ENCODE measurements around the gene PDCD6IP.
"Not testable (repeated sequence)": the region's sequence is repeated elsewhere in the genome, so short reads cannot be mapped to it uniquely, and the experiment has no call there.

PDCD6IP gene

DNA sequence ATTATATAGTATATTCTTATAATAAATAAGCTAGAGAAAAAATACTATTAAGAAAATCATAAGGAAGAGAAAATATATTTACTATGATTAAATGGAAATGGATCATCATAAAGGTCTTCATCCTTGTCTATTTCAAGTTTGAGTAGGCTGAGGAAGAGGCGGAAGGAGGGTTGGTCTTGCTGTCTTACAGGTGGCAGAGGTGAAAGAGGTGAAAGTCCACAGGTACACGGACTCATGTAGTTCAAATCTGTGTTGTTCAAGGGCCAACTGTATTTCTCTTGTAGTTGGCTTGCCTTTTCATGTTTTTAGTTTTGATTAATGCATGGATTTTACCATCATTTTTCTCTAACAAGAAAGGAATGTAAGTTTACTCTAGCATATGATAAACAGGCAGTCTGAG, 41.7 kb downstream of the PDCD6IP start:
- TF ChIP-seq, protein P1, sequence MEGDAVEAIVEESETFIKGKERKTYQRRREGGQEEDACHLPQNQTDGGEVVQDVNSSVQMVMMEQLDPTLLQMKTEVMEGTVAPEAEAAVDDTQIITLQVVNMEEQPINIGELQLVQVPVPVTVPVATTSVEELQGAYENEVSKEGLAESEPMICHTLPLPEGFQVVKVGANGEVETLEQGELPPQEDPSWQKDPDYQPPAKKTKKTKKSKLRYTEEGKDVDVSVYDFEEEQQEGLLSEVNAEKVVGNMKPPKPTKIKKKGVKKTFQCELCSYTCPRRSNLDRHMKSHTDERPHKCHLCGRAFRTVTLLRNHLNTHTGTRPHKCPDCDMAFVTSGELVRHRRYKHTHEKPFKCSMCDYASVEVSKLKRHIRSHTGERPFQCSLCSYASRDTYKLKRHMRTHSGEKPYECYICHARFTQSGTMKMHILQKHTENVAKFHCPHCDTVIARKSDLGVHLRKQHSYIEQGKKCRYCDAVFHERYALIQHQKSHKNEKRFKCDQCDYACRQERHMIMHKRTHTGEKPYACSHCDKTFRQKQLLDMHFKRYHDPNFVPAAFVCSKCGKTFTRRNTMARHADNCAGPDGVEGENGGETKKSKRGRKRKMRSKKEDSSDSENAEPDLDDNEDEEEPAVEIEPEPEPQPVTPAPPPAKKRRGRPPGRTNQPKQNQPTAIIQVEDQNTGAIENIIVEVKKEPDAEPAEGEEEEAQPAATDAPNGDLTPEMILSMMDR (conservative IDR thresholded peaks at IDR 0.05; ENCODE audit: low read length), result no peak
- no peak for TF ChIP-seq EZH2phosphoT487 (IDR thresholded peaks at IDR 0.05; ENCODE audit: borderline replicate concordance)
- peaks cover 56% of the 10 kb centered on the region; the same call in 1 of the 2 replicates for H3K36me3 ChIP-seq (ENCODE audit: insufficient read depth, low read length)
- H2AFZ ChIP-seq (ENCODE audit: low read length), result no peak overlapping the region
- H3K9me3 ChIP-seq (ENCODE audit: insufficient read depth, low read depth, low read length), result no peaks in the 10 kb centered on the region
- H4K20me1 ChIP-seq (ENCODE audit: insufficient read depth, low read length, poor library complexity, severe bottlenecking), result no peaks in the 10 kb centered on the region
- H3F3A ChIP-seq (ENCODE audit: low read depth), result no peaks in the 10 kb centered on the region
- no peak overlapping the region for H3K4me2 ChIP-seq (ENCODE audit: low read depth, low read length, poor library complexity, severe bottlenecking)
- no peaks in the 10 kb centered on the region for H3K79me2 ChIP-seq (ENCODE audit: insufficient read depth, low read length)
- no peak overlapping the region for H3K4me3 ChIP-seq (ENCODE audit: low read length, poor library complexity, severe bottlenecking)
- H3K9ac ChIP-seq (ENCODE audit: low read depth, low read length, poor library complexity, severe bottlenecking), result no peak overlapping the region
- no peaks in the 10 kb centered on the region for H3K27me3 ChIP-seq (ENCODE audit: insufficient read depth, low read length, poor library complexity, severe bottlenecking)
- H3K4me1 ChIP-seq (ENCODE audit: insufficient read depth, low read length, poor library complexity, severe bottlenecking), result no peaks in the 10 kb centered on the region
- no peaks in the 10 kb centered on the region for H3K9me2 ChIP-seq (replicated peaks; ENCODE audit: low read depth, low read length)

DNA sequence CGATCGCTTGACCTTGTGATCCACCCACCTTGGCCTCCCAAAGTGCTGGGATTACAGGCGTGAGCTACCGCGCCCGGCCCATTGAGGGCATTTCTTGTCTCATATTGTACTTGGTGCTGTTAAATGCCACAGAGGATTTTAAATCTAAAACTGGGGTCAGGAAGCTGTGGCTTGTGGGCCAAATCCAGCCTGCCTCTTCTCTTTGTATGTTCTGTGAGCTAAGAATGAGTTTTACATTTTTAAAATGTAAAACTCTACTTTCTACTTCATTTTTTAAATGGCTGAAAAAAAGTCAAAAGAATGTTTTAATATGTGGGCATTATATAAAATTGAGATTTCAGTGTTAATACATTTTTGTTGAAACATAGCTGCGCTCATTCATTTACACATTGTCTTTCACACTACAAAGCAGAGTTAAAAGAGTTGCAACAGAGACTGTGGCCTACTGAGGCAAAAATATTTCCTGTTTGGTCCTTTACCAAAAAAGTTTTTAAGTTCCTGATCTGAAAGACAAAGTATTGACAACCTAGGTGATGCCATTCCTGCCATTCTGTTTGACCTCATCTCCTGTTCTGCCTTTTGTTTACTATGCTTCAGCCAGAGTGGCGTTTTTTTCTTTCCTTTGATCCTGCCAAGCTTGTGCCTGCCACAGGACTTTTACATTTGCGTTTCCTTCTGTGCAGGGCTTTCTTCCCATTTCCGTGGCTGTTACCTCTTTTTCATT, 50.4 kb downstream of the PDCD6IP start:
- Histone ChIP-seq H3K9ac (ENCODE audit: low read depth, low read length, poor library complexity, severe bottlenecking) (no peak overlapping the region), H3K36me3 (ENCODE audit: insufficient read depth, low read length) (peaks cover 42% of the 10 kb centered on the region; the same call in 1 of the 2 replicates), H3K4me3 (ENCODE audit: low read length, poor library complexity, severe bottlenecking) (no peak overlapping the region), H3K9me2 (replicated peaks; ENCODE audit: low read depth, low read length) (no peaks in the 10 kb centered on the region), H3K79me2 (ENCODE audit: insufficient read depth, low read length) (no peaks in the 10 kb centered on the region), H3K4me1 (ENCODE audit: insufficient read depth, low read length, poor library complexity, severe bottlenecking) (peaks cover 9% of the 10 kb centered on the region), H4K20me1 (ENCODE audit: insufficient read depth, low read length, poor library complexity, severe bottlenecking) (peaks cover 3% of the 10 kb centered on the region), H2AFZ (ENCODE audit: low read length) (no peak overlapping the region), H3F3A (ENCODE audit: low read depth) (no peaks in the 10 kb centered on the region), H3K27me3 (ENCODE audit: insufficient read depth, low read length, poor library complexity, severe bottlenecking) (no peaks in the 10 kb centered on the region), H3K4me2 (ENCODE audit: low read depth, low read length, poor library complexity, severe bottlenecking) (peak overlapping the region; percentile 20), H3K9me3 (ENCODE audit: insufficient read depth, low read depth, low read length) (no peaks in the 10 kb centered on the region)
- TF ChIP-seq, protein P1 (conservative IDR thresholded peaks at IDR 0.05; ENCODE audit: low read length), result no peak
- TF ChIP-seq EZH2phosphoT487 (IDR thresholded peaks at IDR 0.05; ENCODE audit: borderline replicate concordance), result no peak

DNA sequence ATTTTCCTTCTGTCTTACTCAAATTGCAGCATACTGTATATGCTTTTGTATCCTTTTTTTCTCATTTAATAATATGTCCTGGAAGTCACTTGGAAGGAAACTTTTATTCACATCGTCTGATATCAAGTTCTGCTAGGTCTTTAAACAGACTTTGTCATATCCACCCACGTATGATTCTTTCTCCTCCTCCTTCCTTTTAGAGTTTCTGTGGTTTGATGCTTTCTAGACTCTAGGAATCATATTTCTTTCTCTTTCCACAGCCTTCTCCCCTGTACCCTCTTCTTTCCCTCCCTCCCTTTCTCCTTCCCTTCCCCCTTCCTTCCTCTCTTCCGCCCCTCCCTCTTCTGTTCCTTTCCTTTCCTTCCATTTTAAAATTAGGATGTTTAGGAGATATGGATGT, 52.2 kb downstream of the PDCD6IP start:
- not testable (repeated sequence) for H3K9ac ChIP-seq (ENCODE audit: low read depth, low read length, poor library complexity, severe bottlenecking); H3K4me3 ChIP-seq (ENCODE audit: low read length, poor library complexity, severe bottlenecking); H3F3A ChIP-seq (ENCODE audit: low read depth); H2AFZ ChIP-seq (ENCODE audit: low read length); H3K27me3 ChIP-seq (ENCODE audit: insufficient read depth, low read length, poor library complexity, severe bottlenecking); H3K9me2 ChIP-seq (replicated peaks; ENCODE audit: low read depth, low read length); H3K9me3 ChIP-seq (ENCODE audit: insufficient read depth, low read depth, low read length); H4K20me1 ChIP-seq (ENCODE audit: insufficient read depth, low read length, poor library complexity, severe bottlenecking); H3K4me2 ChIP-seq (ENCODE audit: low read depth, low read length, poor library complexity, severe bottlenecking); H3K79me2 ChIP-seq (ENCODE audit: insufficient read depth, low read length)
- Histone ChIP-seq H3K4me1 (ENCODE audit: insufficient read depth, low read length, poor library complexity, severe bottlenecking) (peaks cover 16% of the 10 kb centered on the region), H3K36me3 (ENCODE audit: insufficient read depth, low read length) (peaks cover 40% of the 10 kb centered on the region; the same call in 1 of the 2 replicates)

DNA sequence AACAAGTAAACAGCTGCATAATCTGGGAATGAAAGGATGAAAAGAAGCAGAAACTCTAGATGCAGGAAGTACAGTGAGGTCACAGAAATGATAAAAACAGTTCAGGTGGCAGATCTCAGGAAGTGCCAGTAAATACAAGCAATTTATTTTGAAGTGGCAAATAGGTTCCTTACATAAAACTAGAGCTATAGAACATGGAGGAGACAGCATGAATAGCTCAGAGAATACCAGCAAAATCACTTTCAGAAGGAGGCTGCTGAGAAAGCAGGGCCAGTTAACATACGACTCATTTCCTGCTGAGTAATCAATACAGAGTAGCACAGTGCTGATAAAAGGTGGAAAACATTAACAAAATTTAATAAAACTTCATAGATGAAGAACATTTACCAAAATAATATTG, 57.0 kb downstream of the PDCD6IP start:
- not testable (repeated sequence) for H4K20me1 ChIP-seq (ENCODE audit: insufficient read depth, low read length, poor library complexity, severe bottlenecking); H3K9me2 ChIP-seq (replicated peaks; ENCODE audit: low read depth, low read length); H3K4me1 ChIP-seq (ENCODE audit: insufficient read depth, low read length, poor library complexity, severe bottlenecking); H3K9ac ChIP-seq (ENCODE audit: low read depth, low read length, poor library complexity, severe bottlenecking); H3F3A ChIP-seq (ENCODE audit: low read depth); H3K9me3 ChIP-seq (ENCODE audit: insufficient read depth, low read depth, low read length); H3K4me3 ChIP-seq (ENCODE audit: low read length, poor library complexity, severe bottlenecking); H3K79me2 ChIP-seq (ENCODE audit: insufficient read depth, low read length); H3K4me2 ChIP-seq (ENCODE audit: low read depth, low read length, poor library complexity, severe bottlenecking); H3K27me3 ChIP-seq (ENCODE audit: insufficient read depth, low read length, poor library complexity, severe bottlenecking); H2AFZ ChIP-seq (ENCODE audit: low read length)
- H3K36me3 ChIP-seq (ENCODE audit: insufficient read depth, low read length), result peaks cover 39% of the 10 kb centered on the region; the same call in 1 of the 2 replicates

Data from Loucy (cell line).